Mucosa of descending colon (tissue), 3 donors: ENCODE results near the gene RENBP. TPM values are rescaled to one million over a fixed set of nuclear protein-coding genes. Genes with fewer than 3 reads are reported as not detected.

Experiments used
- ATAC-seq: fragments of 200-7000 bp; cut with Tn5 transposase; one replicate; pipeline ENCODE4 v1.9.1; 2020; ENCODE audit warnings: mild to moderate bottlenecking, moderate library complexity
- DNase-seq, 3 donors: peaks; one replicate each; pipeline ENCODE4 v3.0.0-alpha.2; 2020
- H3K36me3 ChIP-seq: fragments of 200-600 bp; one replicate; pipeline ENCODE4 v1.8.0; 2021; ENCODE audit warnings: low read depth, mild to moderate bottlenecking
- H3K4me1 ChIP-seq: fragments of 200-600 bp; one replicate; pipeline ENCODE4 v1.8.0; 2021; ENCODE audit warnings: low read depth, mild to moderate bottlenecking
- H3K4me3 ChIP-seq: fragments of 200-600 bp; one replicate; pipeline ENCODE4 v1.8.0; 2021; ENCODE audit warnings: mild to moderate bottlenecking
- H3K9me3 ChIP-seq: fragments of 200-600 bp; one replicate; pipeline ENCODE4 v1.8.0; 2021; ENCODE audit warnings: mild to moderate bottlenecking
- CTCF ChIP-seq: fragments of 200-600 bp; IDR thresholded peaks from one replicate; pipeline ENCODE4 v1.8.0; 2022; ENCODE audit warnings: antibody characterized with exemption, mild to moderate bottlenecking
- intact Hi-C, 2 donors: fragments of 100-400 bp; cut with DNase I in 1 of 2; cut with micrococcal nuclease in 1 of 2; formaldehyde crosslinking; loops; one replicate each; pipeline versions ENCODE4 v1.11.0 to v1.11.1; 2022; cut with DNase I, micrococcal nuclease
- total RNA-seq, 3 donors: library from RNA; stranded (reverse); fragmentation: NEBNext Ultra II Directional in 2 of 3; extraction: Animal tissue kit (Norgen Biotek cat#: 25700) in 2 of 3; gene quantifications; one replicate each; pipeline versions ENCODE4 v1.2.1 to v1.2.4, GENCODE V29; 2021 to 2023
- donor health status: DM: no; HTN: no; CAD: no; lungs with moderate emphysema.
- donor health status: DM: no; HTN: no; CAD: no.
- donor health status: DM: no; HTN: yes; CAD: no.

Gene RENBP
- total RNA-seq, 3 donors from 2014 or later = 3.5 to 21.2 (median 10.2) TPM

GRCh38 chrX:153928846-153929245 lies 15.6 kb downstream of the RENBP start:
- Histone ChIP-seq H3K9me3 (no peaks in the 10 kb centered on the region), H3K4me3 (no peak overlapping the region), H3K4me1 (peaks cover 10% of the 10 kb centered on the region), H3K36me3 (no peaks in the 10 kb centered on the region)
- intact Hi-C loops = no loop called here
- ATAC-seq = no peak
- TF ChIP-seq CTCF = no peak
- DNase-seq = peak in 1 of 3 donors; percentile 51

- no peak for TF ChIP-seq CTCF
- ATAC-seq (peak; percentile 86), DNase-seq (peak; percentile 92 to 99 (median 95))
- Histone ChIP-seq H3K36me3 (no peaks in the 10 kb centered on the region), H3K4me1 (peaks cover 10% of the 10 kb centered on the region), H3K9me3 (no peaks in the 10 kb centered on the region), H3K4me3 (peak overlapping the region; percentile 19)
- intact Hi-C loops = no loop called here
Measured at GRCh38 chrX:153927922-153928760, 16.3 kb downstream of the RENBP start.

- intact Hi-C loops = no loop called here
- DNase-seq (no peak), ATAC-seq (no peak)
- no peak for TF ChIP-seq CTCF
- no peaks in the 10 kb centered on the region for H3K36me3 ChIP-seq
- peaks cover 10% of the 10 kb centered on the region for H3K4me1 ChIP-seq
- peak overlapping the region; percentile 19 for H3K4me3 ChIP-seq
- H3K9me3 ChIP-seq = no peaks in the 10 kb centered on the region
Measured at GRCh38 chrX:153927672-153927921, 16.8 kb downstream of the RENBP start.

- Histone ChIP-seq H3K36me3 (no peaks in the 10 kb centered on the region), H3K4me3 (peak overlapping the region; percentile 19), H3K9me3 (no peaks in the 10 kb centered on the region), H3K4me1 (peaks cover 10% of the 10 kb centered on the region)
- DNase-seq (peak; percentile 66 to 87 (median 71)), ATAC-seq (peak; percentile 50)
- no peak for TF ChIP-seq CTCF
- intact Hi-C loops = no loop called here
Measured at GRCh38 chrX:153926858-153927671, 17.4 kb downstream of the RENBP start.

GRCh38 chrX:153926552-153926857 lies 17.9 kb downstream of the RENBP start:
- intact Hi-C loops = no loop called here
- Histone ChIP-seq H3K36me3 (no peaks in the 10 kb centered on the region), H3K4me1 (peaks cover 10% of the 10 kb centered on the region), H3K4me3 (peak overlapping the region; percentile 6), H3K9me3 (no peaks in the 10 kb centered on the region)
- peak in 1 of 3 donors; percentile 68 for DNase-seq
- no peak for ATAC-seq
- TF ChIP-seq CTCF = no peak
